Jurkat, Clone E6-1 (cell line): ENCODE measurements around the gene SOX30.

Experiments
- DNase-seq: peaks from one replicate; pipeline ENCODE4 v3.0.0-alpha.2; 2011; ENCODE audit warnings: low read depth, low spot score
- H3K4me3 ChIP-seq: 2 replicates; pipeline ENCODE4 v1.5.1; 2011; ENCODE audit warnings: mild to moderate bottlenecking, low read length, control low read depth, moderate library complexity

The SOX30 gene

GRCh38 chr5:157612581-157612980, 39.7 kb downstream of the SOX30 start:
- no peak overlapping the region for H3K4me3 ChIP-seq
- DNase-seq = no peak

GRCh38 chr5:157611571-157612476, 40.4 kb downstream of the SOX30 start:
- no peak overlapping the region for H3K4me3 ChIP-seq
- no peak for DNase-seq

GRCh38 chr5:157610990-157611389, 41.2 kb downstream of the SOX30 start:
- H3K4me3 ChIP-seq = no peak overlapping the region
- no peak for DNase-seq

- no peak overlapping the region for H3K4me3 ChIP-seq
- no peak for DNase-seq
Observed at GRCh38 chr5:157608972-157609565, 43.2 kb downstream of the SOX30 start.

GRCh38 chr5:157607371-157608161, 44.7 kb downstream of the SOX30 start:
- DNase-seq = peak; percentile 88
- H3K4me3 ChIP-seq = no peak overlapping the region

- DNase-seq = no peak
Observed at GRCh38 chr5:157606046-157606445, 46.2 kb downstream of the SOX30 start.

GRCh38 chr5:157603333-157604190, 48.7 kb downstream of the SOX30 start:
- H3K4me3 ChIP-seq = no peak overlapping the region; the same call in 1 of the 2 replicates
- peak; percentile 87 for DNase-seq

More at GRCh38 chr5:157606046-157606445, 46.2 kb downstream of the SOX30 start:
- H3K4me3 ChIP-seq = no peak overlapping the region

- H3K4me3 ChIP-seq = no peak overlapping the region
- no peak for DNase-seq
Observed at GRCh38 chr5:157602505-157602904, 49.7 kb downstream of the SOX30 start.

GRCh38 chr5:157600252-157600651, 52.0 kb downstream of the SOX30 start:
- DNase-seq = no peak
- no peak overlapping the region for H3K4me3 ChIP-seq

- no peak overlapping the region for H3K4me3 ChIP-seq
- no peak for DNase-seq
Observed at GRCh38 chr5:157599565-157599964, 52.7 kb downstream of the SOX30 start.

- H3K4me3 ChIP-seq = no peak overlapping the region
- DNase-seq = no peak
Observed at GRCh38 chr5:157598350-157598936, 53.8 kb downstream of the SOX30 start.

GRCh38 chr5:157597277-157597676, 55.0 kb downstream of the SOX30 start:
- peak; percentile 56 for DNase-seq
- H3K4me3 ChIP-seq = no peak overlapping the region

- DNase-seq = peak; percentile 86
- H3K4me3 ChIP-seq = no peak overlapping the region
Observed at GRCh38 chr5:157596487-157596886, 55.8 kb downstream of the SOX30 start.

GRCh38 chr5:157594675-157595459, 57.4 kb downstream of the SOX30 start:
- no peak for DNase-seq
- H3K4me3 ChIP-seq = no peak overlapping the region

GRCh38 chr5:157594257-157594656, 58.0 kb downstream of the SOX30 start:
- no peak for DNase-seq
- no peak overlapping the region for H3K4me3 ChIP-seq

- DNase-seq = no peak
- H3K4me3 ChIP-seq = no peak overlapping the region
Observed at GRCh38 chr5:157593052-157593757, 59.0 kb downstream of the SOX30 start.

GRCh38 chr5:157592594-157592993, 59.6 kb downstream of the SOX30 start:
- H3K4me3 ChIP-seq = no peak overlapping the region
- DNase-seq = no peak
